ENCODE data around the gene LRIT1. TPM values are rescaled to one million over a fixed set of nuclear protein-coding genes. Genes with fewer than 3 reads are reported as not detected.
A peak's percentile ranks its signal among the peaks of the same experiment; 100 is the strongest.

The LRIT1 gene
- total RNA-seq, 1 donor from 2014 or later, result not detected

DNA sequence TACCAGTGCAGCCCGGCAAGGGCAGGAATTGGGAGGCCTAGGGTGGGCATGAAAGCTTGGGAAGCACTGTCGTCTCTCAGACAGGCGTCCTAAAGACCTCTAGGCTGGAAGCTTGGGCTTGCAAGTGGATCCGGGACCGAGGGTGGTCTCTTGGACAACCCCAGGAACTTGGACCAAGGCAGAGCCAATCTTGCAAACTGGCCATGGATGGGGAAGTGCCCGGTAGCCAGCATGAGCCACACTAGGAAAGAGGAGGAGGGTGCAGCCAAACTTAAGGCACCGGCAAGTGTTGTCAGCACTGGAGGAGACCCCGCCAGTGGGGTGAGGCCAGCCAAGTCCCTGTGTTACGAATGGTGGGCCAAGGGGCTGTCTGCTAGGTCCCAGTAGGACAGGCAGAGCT is 24.5 kb downstream of the LRIT1 start:
- TF ChIP-seq, protein P1, sequence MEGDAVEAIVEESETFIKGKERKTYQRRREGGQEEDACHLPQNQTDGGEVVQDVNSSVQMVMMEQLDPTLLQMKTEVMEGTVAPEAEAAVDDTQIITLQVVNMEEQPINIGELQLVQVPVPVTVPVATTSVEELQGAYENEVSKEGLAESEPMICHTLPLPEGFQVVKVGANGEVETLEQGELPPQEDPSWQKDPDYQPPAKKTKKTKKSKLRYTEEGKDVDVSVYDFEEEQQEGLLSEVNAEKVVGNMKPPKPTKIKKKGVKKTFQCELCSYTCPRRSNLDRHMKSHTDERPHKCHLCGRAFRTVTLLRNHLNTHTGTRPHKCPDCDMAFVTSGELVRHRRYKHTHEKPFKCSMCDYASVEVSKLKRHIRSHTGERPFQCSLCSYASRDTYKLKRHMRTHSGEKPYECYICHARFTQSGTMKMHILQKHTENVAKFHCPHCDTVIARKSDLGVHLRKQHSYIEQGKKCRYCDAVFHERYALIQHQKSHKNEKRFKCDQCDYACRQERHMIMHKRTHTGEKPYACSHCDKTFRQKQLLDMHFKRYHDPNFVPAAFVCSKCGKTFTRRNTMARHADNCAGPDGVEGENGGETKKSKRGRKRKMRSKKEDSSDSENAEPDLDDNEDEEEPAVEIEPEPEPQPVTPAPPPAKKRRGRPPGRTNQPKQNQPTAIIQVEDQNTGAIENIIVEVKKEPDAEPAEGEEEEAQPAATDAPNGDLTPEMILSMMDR (conservative IDR thresholded peaks at IDR 0.05), result no peak
- H3K27me3 Mint-ChIP-seq (ENCODE audit: low read depth), result no peaks in the 10 kb centered on the region
- peaks cover 2% of the 10 kb centered on the region for H3K9me3 Mint-ChIP-seq
- H3K36me3 Mint-ChIP-seq (ENCODE audit: low read depth), result peaks cover 5% of the 10 kb centered on the region
- no peaks in the 10 kb centered on the region for H3K4me1 Mint-ChIP-seq
- no peak for DNase-seq (ENCODE audit: low read depth, low spot score)
- H3K4me3 Mint-ChIP-seq, result no peak overlapping the region
- no peak overlapping the region for H3K27ac Mint-ChIP-seq (ENCODE audit: unreplicated experiment)

DNA sequence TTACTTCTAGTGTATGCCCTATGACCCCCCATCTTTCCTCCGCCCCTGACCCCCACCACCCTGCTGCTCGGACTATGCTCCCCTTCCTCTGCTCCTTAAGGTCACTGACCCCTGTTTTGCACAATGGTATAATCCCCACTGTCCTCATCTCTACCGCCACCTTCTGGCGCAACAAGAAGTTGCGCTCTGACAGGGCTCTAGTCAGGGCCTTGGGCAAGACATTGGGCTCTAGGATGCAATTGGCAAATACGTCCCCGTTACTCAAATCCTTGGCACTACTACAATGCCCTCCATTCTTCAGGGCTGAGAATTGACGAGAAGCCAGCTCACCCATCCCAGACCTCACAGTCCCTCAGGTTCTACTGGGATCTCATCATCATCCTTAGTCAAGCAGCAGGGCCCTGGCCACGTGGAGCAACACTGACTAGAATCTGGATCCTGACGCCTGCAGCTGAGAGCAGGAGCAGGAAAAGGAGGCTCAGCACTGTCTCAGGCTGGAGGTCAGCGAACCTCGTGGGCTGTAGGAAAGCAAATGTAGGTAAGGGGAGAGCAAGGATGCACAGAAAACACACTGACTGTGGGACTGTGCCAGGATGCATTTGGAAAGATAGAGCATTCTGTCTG is 26.6 kb downstream of the LRIT1 start:
- Mint-ChIP-seq H3K9me3 (peaks cover 2% of the 10 kb centered on the region), H3K4me1 (no peaks in the 10 kb centered on the region), H3K36me3 (ENCODE audit: low read depth) (peaks cover 5% of the 10 kb centered on the region), H3K27ac (ENCODE audit: unreplicated experiment) (peak overlapping the region; percentile 83), H3K4me3 (no peak overlapping the region), H3K27me3 (ENCODE audit: low read depth) (no peaks in the 10 kb centered on the region)
- DNase-seq (ENCODE audit: low read depth, low spot score), result no peak
- TF ChIP-seq, protein P1 (conservative IDR thresholded peaks at IDR 0.05), result peak; percentile 50

DNA sequence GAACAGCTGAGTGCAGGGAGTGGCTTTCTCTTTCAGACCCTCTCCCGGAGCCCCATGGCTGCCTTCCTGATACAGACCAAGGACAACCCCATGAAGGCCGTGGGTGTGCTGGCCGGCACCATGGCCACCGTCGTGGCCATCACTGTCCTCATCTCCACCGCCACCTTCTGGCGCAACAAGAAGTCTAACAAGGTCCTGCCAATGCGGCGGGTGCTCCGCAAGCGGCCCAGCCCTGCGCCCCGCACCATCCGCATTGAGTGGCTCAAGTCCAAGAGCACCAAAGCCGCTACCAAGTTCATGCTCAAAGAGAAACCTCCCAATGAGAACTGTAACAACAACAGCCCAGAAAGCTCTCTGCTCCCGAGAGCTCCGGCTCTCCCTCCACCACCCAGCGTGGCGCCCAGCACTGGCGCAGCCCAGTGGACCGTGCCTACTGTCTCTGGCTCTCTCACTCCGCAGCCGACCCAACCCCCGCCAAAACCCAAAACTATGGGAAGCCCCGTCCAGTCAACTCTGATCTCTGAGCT is 27.2 kb downstream of the LRIT1 start:
- no peak for DNase-seq (ENCODE audit: low read depth, low spot score)
- TF ChIP-seq, protein P1 (conservative IDR thresholded peaks at IDR 0.05), result no peak
- Mint-ChIP-seq H3K4me1 (no peaks in the 10 kb centered on the region), H3K27ac (ENCODE audit: unreplicated experiment) (no peak overlapping the region), H3K36me3 (ENCODE audit: low read depth) (peaks cover 5% of the 10 kb centered on the region), H3K9me3 (peaks cover 2% of the 10 kb centered on the region), H3K27me3 (ENCODE audit: low read depth) (no peaks in the 10 kb centered on the region), H3K4me3 (no peak overlapping the region)

DNA sequence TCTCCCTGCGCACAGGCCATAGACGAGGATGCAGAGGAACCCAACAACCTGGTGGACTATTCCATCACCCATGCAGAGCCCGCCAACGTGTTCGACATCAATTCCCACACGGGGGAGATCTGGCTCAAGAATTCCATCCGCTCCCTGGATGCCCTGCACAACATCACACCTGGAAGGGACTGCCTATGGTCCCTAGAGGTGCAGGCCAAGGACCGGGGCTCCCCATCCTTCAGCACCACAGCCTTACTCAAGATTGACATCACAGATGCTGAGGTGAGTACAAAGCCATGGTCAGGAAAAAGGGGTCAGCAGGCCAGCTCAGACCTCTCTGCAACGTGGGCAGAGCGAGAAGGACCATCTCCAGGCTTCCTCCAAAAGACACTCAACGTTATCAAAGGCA is 28.3 kb downstream of the LRIT1 start:
- TF ChIP-seq, protein P1 (conservative IDR thresholded peaks at IDR 0.05), result no peak
- peaks cover 5% of the 10 kb centered on the region for H3K36me3 Mint-ChIP-seq (ENCODE audit: low read depth)
- H3K27ac Mint-ChIP-seq (ENCODE audit: unreplicated experiment), result no peak overlapping the region
- no peak overlapping the region for H3K4me3 Mint-ChIP-seq
- no peaks in the 10 kb centered on the region for H3K27me3 Mint-ChIP-seq (ENCODE audit: low read depth)
- DNase-seq (ENCODE audit: low read depth, low spot score), result no peak
- peaks cover 2% of the 10 kb centered on the region for H3K9me3 Mint-ChIP-seq
- no peaks in the 10 kb centered on the region for H3K4me1 Mint-ChIP-seq

DNA sequence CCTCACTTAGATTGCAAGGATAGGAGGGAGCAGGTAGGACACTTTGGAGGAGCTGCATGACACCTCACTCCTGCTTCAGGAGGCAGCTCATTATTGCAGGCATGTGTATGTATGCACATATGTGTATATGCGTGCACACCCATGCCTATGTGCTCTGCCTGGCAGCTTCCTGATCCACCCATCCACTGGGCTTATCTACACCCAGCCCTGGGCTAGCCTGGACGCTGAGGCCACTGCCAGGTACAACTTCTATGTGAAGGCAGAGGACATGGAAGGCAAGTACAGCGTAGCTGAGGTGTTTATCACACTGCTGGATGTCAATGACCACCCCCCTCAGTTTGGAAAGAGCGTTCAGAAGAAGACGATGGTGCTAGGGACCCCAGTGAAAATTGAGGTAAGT is 29.3 kb downstream of the LRIT1 start:
- H3K36me3 Mint-ChIP-seq (ENCODE audit: low read depth), result peaks cover 5% of the 10 kb centered on the region
- no peaks in the 10 kb centered on the region for H3K4me1 Mint-ChIP-seq
- H3K9me3 Mint-ChIP-seq, result peaks cover 2% of the 10 kb centered on the region
- H3K4me3 Mint-ChIP-seq, result no peak overlapping the region
- DNase-seq (ENCODE audit: low read depth, low spot score), result no peak
- no peaks in the 10 kb centered on the region for H3K27me3 Mint-ChIP-seq (ENCODE audit: low read depth)
- no peak overlapping the region for H3K27ac Mint-ChIP-seq (ENCODE audit: unreplicated experiment)
- TF ChIP-seq, protein P1 (conservative IDR thresholded peaks at IDR 0.05), result no peak
